ENCODE results near the gene COL4A2.

The COL4A2 gene

DNA sequence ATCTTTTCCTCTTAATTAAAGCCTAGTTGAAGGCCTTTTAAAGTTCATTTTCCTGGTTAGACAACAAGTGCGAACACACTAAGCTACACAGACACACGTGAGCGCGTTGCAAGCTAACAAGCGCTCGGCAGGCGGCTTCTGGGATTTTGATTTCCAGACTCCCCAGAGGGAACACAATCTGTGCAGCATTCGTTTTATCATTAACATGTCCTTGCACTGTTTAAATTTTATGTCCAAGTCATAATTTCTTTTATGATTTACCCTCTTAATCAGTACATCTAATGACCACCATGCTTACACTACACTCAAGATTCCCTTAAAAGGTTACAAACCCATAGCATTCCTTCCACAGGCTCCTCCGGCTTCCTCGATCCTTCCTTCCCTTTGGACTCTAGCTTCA, 16.9 kb upstream of the COL4A2 start:
- DNase-seq (ENCODE audit: low read depth, low spot score) = no peak

GRCh38 chr13:110290826-110291225, 16.3 kb upstream of the COL4A2 start:
- DNase-seq (ENCODE audit: low read depth, low spot score) = no peak

DNA sequence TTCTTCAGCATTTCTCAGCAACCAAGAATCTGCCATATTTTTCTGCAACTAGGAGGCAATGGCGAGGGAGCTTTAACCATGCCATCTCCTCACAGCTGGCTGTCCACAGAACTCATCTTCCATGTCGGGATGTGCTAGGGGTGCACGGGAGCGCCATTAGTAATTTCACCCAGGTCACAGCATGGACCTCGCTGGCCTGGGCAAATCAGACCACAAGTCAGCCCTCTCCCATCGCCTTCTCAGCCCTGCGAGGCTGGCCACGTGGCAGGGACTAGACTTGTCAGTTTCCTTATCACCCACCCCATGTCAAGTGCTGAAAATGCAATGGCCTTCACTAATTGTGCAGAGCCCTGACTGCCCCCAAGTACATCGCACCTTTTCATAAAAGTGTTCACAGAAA, 15.8 kb upstream of the COL4A2 start:
- DNase-seq (ENCODE audit: low read depth, low spot score) = no peak

- no peak for DNase-seq (ENCODE audit: low read depth, low spot score)
Measured at GRCh38 chr13:110293037-110293436, 14.0 kb upstream of the COL4A2 start.

- DNase-seq (ENCODE audit: low read depth, low spot score) = no peak
Measured at GRCh38 chr13:110293649-110294048, 13.4 kb upstream of the COL4A2 start.

- no peak for DNase-seq (ENCODE audit: low read depth, low spot score)
Measured at GRCh38 chr13:110294146-110294545, 12.9 kb upstream of the COL4A2 start.

- no peak for DNase-seq (ENCODE audit: low read depth, low spot score)
Measured at GRCh38 chr13:110294622-110295021, 12.5 kb upstream of the COL4A2 start.

DNA sequence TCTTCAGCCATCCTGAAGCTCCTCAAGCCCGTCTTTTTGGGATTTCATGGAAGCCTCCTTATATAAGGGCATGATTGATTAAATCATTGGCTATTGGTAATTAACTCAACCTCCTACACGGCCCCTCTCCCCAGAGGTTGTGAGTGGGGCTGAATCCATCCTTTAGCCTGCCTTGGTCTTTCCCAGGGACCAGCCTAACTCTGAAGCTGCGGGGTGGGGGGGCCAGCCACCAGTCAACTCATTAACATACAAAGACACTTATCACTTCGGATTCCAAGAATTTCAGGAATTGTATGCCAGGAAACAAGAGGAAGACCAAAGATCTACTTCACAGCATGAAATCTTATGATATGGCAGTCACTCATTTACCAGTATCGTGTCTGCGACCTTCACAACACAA, 10.1 kb upstream of the COL4A2 start:
- DNase-seq (ENCODE audit: low read depth, low spot score) = no peak

GRCh38 chr13:110297766-110298504, 9.1 kb upstream of the COL4A2 start:
- DNase-seq (ENCODE audit: low read depth, low spot score) = no peak

- no peak for DNase-seq (ENCODE audit: low read depth, low spot score)
Measured at GRCh38 chr13:110298505-110299282, 8.4 kb upstream of the COL4A2 start.

- DNase-seq (ENCODE audit: low read depth, low spot score) = no peak
Measured at GRCh38 chr13:110299283-110299840, 7.7 kb upstream of the COL4A2 start.

DNA sequence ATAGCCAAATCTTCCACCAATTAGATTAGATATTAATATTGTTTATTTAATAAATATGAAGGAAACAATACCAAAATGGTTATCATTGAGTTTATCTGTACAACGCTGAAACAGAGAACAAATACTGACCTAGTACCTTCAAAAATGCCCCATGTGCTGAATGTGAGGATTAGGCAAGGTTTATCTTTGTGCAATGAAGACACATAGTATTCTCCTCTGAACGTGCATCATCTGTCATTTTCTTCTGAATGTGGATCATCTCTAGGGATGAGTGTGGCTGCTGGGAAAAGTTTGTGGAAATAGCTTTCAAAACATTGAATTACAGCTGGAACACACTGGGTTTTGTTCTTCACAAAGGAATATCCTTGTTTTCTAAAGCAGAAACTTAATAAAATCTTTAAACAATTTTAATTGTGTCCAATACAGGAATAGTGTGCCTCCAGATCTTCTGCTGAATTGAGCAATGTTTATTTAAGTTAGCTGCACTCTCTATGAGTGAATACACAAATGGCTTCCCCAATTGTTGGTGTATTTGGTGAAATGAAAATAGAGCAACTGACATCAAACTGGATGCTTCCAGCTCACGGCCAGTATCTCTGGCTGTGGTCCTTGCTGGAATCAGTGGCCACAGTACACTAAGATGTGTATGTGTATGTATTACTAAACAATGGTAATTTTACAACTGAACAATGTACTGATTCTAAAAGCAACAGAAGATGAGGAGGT, 6.8 kb upstream of the COL4A2 start:
- no peak for DNase-seq (ENCODE audit: low read depth, low spot score)

DNA sequence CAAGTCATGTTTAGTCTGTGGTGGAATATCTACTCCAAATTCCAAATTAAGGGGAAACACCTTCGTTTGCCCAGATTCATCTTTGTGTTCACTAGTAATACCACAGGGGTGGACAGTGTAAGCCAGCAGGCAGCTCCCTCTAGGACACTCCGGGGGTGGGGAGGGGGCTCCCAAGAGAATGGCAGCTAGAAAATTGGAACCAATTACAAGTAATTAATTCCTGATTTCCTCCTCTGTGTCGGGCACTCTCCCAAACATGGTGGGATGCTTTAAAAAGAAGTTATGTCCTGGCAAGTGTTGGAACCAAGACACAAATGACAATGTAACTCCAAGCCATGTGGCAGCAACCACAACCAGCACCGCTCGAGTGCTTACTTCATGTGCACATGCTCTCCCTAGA, 6.0 kb upstream of the COL4A2 start:
- DNase-seq (ENCODE audit: low read depth, low spot score) = no peak

- DNase-seq (ENCODE audit: low read depth, low spot score) = no peak
Measured at GRCh38 chr13:110301606-110302553, 5.2 kb upstream of the COL4A2 start.

- DNase-seq (ENCODE audit: low read depth, low spot score) = no peak
Measured at GRCh38 chr13:110302997-110303396, 4.1 kb upstream of the COL4A2 start.

GRCh38 chr13:110303644-110304043, 3.4 kb upstream of the COL4A2 start:
- DNase-seq (ENCODE audit: low read depth, low spot score) = no peak

- no peak for DNase-seq (ENCODE audit: low read depth, low spot score)
Measured at GRCh38 chr13:110304256-110304655, 2.8 kb upstream of the COL4A2 start.

DNA sequence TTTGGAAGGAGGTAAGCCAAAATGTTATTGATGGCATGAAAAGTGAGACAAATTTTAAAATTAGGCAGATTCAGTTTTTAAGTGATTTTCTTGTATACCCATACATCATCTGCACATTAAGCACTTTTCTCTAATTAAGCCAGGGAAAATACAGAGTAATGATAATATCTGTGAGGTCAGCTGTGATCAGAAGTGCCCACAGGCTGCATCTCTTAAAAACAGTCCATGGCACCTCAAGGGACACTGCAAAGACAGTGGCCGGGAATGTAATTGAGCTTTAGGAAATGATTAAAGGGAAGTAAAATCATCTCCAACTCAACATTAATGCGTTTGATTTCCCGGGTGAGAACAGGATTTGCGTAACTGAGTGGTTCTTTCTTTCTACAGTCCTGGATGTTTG, 2.1 kb upstream of the COL4A2 start:
- DNase-seq (ENCODE audit: low read depth, low spot score) = no peak

GRCh38 chr13:110305544-110305943, 1.5 kb upstream of the COL4A2 start:
- DNase-seq (ENCODE audit: low read depth, low spot score) = no peak

- no peak for DNase-seq (ENCODE audit: low read depth, low spot score)
Measured at GRCh38 chr13:110305949-110306339, 1.1 kb upstream of the COL4A2 start.

DNA sequence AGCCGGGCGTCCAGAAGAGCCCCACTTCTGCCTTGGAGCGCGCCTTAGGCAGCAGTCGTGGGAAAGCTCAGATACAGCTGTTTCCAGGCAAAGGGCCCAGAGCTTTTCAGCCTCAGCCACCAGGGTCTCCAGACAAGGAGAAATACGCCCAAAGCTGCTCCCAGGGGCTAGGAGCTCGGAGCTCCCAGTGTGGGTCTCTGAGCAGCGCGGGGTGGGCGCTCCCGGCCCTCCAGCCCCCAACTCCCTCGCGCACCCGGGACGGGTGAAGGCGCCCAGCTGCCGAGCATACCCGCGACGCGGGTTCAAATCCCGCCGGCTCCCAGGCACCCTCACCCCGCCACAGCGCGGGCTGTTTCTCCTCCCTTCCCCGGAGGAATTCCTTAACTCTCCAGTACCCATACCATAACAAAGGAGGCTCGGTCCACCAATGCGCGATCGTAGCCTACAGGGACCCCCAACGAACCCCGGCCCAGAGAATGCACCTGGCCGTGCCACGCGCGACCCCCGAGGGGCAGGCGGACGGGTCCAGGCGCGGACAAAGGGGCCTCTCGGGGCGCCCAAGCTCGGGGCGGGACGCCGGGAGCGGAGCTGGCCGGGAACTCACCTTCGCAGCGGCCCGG, 634 bp upstream of the COL4A2 start:
- no peak for DNase-seq (ENCODE audit: low read depth, low spot score)
